ENCODE results near the gene MATN3.

Gene MATN3

GRCh38 chr2:19949071-19949470 lies 63.4 kb downstream of the MATN3 start:
- Mint-ChIP-seq H3K36me3 (no peaks in the 10 kb centered on the region), H3K27ac (no peak overlapping the region)

GRCh38 chr2:19947184-19947940 lies 65.1 kb downstream of the MATN3 start:
- DNase-seq = no peak
- Mint-ChIP-seq H3K4me3 (no peak overlapping the region), H3K9me3 (no peaks in the 10 kb centered on the region), H3K27ac (no peak overlapping the region), H3K36me3 (no peaks in the 10 kb centered on the region), H3K4me1 (no peaks in the 10 kb centered on the region), H3K27me3 (no peaks in the 10 kb centered on the region)
- CTCF ChIA-PET = interaction anchor here (2.4 kb wide), 1 partner anchor 8 kb away, joined by 10 read pairs; no protein-coding TSS in a partner anchor

More at GRCh38 chr2:19949071-19949470, 63.4 kb downstream of the MATN3 start:
- Mint-ChIP-seq H3K4me3 (no peak overlapping the region), H3K27me3 (no peaks in the 10 kb centered on the region), H3K9me3 (no peaks in the 10 kb centered on the region), H3K4me1 (no peaks in the 10 kb centered on the region)
- no peak for DNase-seq
- CTCF ChIA-PET = no interaction called here

DNA sequence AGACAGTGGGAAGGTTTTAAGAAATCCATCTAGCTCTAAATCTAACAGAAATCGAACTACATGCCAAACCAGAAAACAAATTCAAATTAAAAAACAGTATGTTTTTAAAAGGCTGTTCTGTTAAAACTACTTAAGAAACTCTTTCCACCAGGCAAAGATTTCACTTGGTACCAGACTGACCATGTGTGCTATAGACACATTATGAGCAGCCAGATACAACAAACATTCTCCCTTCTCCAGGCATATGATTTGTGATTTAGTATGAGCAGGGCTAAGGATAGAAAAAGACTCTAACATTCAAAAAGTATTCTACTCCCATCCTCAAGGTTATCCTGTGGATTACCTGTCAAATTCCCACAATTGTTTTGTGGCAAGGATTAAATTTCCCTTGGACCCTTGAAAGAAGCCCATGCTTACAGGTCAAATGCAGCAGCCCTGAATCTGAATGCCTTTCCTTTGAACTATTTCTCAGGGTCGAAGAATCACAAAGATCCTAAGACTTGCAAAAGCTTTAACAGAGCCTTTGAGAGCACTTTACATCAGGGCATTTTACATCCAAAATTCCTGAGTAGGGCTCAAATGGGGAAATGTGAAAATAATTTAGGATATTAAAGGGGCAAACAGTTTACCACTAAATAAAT lies 68.1 kb downstream of the MATN3 start:
- H3K27me3 Mint-ChIP-seq = no peaks in the 10 kb centered on the region
- no peaks in the 10 kb centered on the region for H3K9me3 Mint-ChIP-seq
- no peaks in the 10 kb centered on the region for H3K36me3 Mint-ChIP-seq
- H3K4me3 Mint-ChIP-seq = no peak overlapping the region
- no peaks in the 10 kb centered on the region for H3K4me1 Mint-ChIP-seq
- no peak overlapping the region for H3K27ac Mint-ChIP-seq
- no peak for DNase-seq
- CTCF ChIA-PET = no interaction called here

DNA sequence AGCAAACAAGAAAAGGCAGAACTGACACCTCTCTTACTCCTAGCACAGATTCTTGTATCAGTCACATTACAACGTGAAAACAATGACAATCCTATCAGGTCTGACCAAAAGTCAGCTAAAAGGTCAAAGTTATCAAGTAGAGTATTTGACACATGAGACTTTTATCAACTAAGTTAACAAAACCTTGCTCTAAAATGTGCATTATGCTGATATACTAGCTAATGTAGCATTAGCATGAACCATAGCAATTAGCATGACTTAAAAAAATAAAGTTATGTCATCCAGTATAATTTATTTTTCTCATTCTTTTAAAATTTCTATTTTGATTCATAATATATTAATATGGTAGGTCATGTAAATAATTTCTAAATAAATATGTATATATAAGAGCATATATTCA lies 69.3 kb downstream of the MATN3 start:
- no peak overlapping the region for H3K4me3 Mint-ChIP-seq
- no peaks in the 10 kb centered on the region for H3K4me1 Mint-ChIP-seq
- H3K9me3 Mint-ChIP-seq = no peaks in the 10 kb centered on the region
- no peak for DNase-seq
- no peaks in the 10 kb centered on the region for H3K27me3 Mint-ChIP-seq
- CTCF ChIA-PET = interaction anchor here (0.9 kb wide), 1 partner anchor 72 kb away, joined by 3 read pairs; no protein-coding TSS in a partner anchor
- no peak overlapping the region for H3K27ac Mint-ChIP-seq
- H3K36me3 Mint-ChIP-seq = no peaks in the 10 kb centered on the region

GRCh38 chr2:19942199-19942598 lies 70.3 kb downstream of the MATN3 start:
- Mint-ChIP-seq H3K4me1 (no peaks in the 10 kb centered on the region), H3K27me3 (no peaks in the 10 kb centered on the region), H3K36me3 (no peaks in the 10 kb centered on the region), H3K4me3 (no peak overlapping the region), H3K9me3 (no peaks in the 10 kb centered on the region), H3K27ac (no peak overlapping the region)
- CTCF ChIA-PET = no interaction called here
- DNase-seq = no peak

All from activated naive CD4-positive, alpha-beta T cell treated with anti-CD3 and anti-CD28 coated beads, Interleukin-2, amount 10 ng/mL, durations not matched to agents 7 days and 5 days (primary cell).